Measurements from ENCODE around the gene RFC2. TPM values are rescaled to one million over a fixed set of nuclear protein-coding genes. Genes with fewer than 3 reads are reported as not detected.

Gene RFC2
- total RNA-seq, 1 experiment from 2014 or later, result 75.6 TPM

DNA sequence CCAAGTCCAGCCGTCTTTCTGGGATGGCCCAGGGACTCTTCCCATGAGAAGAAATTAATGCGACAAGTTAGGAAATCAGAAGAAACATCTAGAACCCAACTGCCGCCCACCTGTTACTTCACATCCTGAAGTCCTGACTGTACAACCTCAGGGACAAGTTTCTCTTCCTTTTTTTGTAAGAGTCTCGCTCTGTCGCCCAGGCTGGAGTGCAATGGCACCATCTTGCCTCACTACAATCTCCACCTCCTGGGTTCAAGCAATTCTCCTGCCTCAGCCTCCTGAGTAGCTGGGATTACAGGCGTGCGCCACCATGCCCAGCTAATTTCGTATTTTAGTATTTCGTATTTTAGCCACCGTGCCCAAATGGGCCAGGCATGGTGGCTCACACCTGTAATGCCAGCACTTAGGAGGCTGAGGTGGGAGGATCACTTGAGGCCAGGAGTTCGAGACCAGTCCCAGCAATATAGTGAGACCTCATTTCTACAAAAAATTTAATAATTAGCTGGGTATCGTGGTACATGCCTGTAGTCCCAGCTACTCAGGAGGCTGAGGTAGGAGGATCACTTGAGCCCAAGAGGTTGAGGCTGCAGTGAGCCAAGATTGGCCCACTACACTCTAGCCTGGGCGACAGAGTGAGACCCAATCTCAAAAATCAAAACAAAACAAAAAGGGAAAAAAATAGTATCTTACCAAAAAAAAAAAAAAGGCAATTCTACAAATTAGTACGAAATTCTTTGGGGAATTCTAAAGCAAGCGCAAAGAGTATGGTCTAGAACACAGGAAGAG lies 23.6 kb downstream of the RFC2 start:
- Histone ChIP-seq H3K4me3 (replicated peaks in 1 of 2; ENCODE audit: low read depth in 1 of 2, low read length in 2 of 2) (no peak overlapping the region), H4K20me1 (ENCODE audit: insufficient read depth) (no peaks in the 10 kb centered on the region), H3K9me3 (ENCODE audit: control insufficient read depth in 1 of 2, insufficient read depth in 1 of 2, low read depth in 1 of 2, low read length in 2 of 2) (no peaks in the 10 kb centered on the region), H3K27ac (ENCODE audit: low read depth, low read length) (no peak overlapping the region), H3K4me2 (ENCODE audit: low read length) (no peak overlapping the region), H3K27me3 (ENCODE audit: insufficient read depth, low read length) (no peaks in the 10 kb centered on the region), H3K4me1 (ENCODE audit: control insufficient read depth in 1 of 2, insufficient read depth in 2 of 2, low read length in 2 of 2) (no peaks in the 10 kb centered on the region), H3K79me2 (ENCODE audit: insufficient read depth, low read length) (no peaks in the 10 kb centered on the region), H2AFZ (ENCODE audit: low read depth, low read length, poor library complexity, severe bottlenecking) (no peak overlapping the region), H3K36me3 (ENCODE audit: control insufficient read depth in 1 of 2, insufficient read depth in 2 of 2, low read length in 2 of 2) (peaks cover 26 to 41% of the 10 kb centered on the region in 2 experiments; a peak in 3 of 4 replicates), H3K9me2 (ENCODE audit: insufficient read depth) (no peaks in the 10 kb centered on the region), H3K9ac (ENCODE audit: low read length) (no peak overlapping the region)
- BruUV-seq (replicated peaks), result no TSS peak
- TF ChIP-seq JUND (IDR thresholded peaks at IDR 0.05), result no peak
- TF ChIP-seq CTCF (IDR thresholded peaks at IDR 0.05 in 2 of 3, conservative IDR thresholded peaks at IDR 0.05 in 1 of 3; ENCODE audit: borderline replicate concordance in 1 of 3, insufficient read depth in 1 of 3, low read depth in 2 of 3, low read length in 2 of 3), result no peak
- no peak for TF ChIP-seq ELF1 (IDR thresholded peaks at IDR 0.05; ENCODE audit: borderline replicate concordance, low read depth)
- no peak for TF ChIP-seq CBX3 (IDR thresholded peaks at IDR 0.05; ENCODE audit: low read depth)
- TF ChIP-seq RAD21 (IDR thresholded peaks at IDR 0.05; ENCODE audit: low read depth), result no peak
- no peak for TF ChIP-seq TCF7L2 (IDR thresholded peaks at IDR 0.05; ENCODE audit: borderline replicate concordance, extremely low read depth, insufficient read depth, insufficient read length)
- TF ChIP-seq REST (IDR thresholded peaks at IDR 0.05; ENCODE audit: low read depth), result no peak
- no peak for TF ChIP-seq ATF3 (IDR thresholded peaks at IDR 0.05)
- TF ChIP-seq, protein P1, sequence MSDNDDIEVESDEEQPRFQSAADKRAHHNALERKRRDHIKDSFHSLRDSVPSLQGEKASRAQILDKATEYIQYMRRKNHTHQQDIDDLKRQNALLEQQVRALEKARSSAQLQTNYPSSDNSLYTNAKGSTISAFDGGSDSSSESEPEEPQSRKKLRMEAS (IDR thresholded peaks at IDR 0.05), result no peak
- TF ChIP-seq POLR2A (IDR thresholded peaks at IDR 0.05; ENCODE audit: borderline replicate concordance, extremely low read depth, insufficient read depth, insufficient read length), result no peak
- TF ChIP-seq SIN3A (IDR thresholded peaks at IDR 0.05; ENCODE audit: low read depth), result no peak
- RAD21 ChIA-PET (ENCODE audit: low non-redundant PET in 1 of 2, low total read pairs in 2 of 2, uncharacterized antibody in 2 of 2, unreplicated experiment in 2 of 2), result no interaction called here
- intact Hi-C loops (cut with micrococcal nuclease), result no loop called here
- CTCF ChIA-PET, result interaction anchor here (1.6 kb wide), 1 partner anchor 24 kb away, joined by 4 read pairs; no protein-coding TSS in a partner anchor
- no peak for ATAC-seq
- POLR2A ChIA-PET, result interaction anchor here (1.2 kb wide), 1 partner anchor 12 kb away, joined by 3 read pairs; no protein-coding TSS in a partner anchor
- DNase-seq (ENCODE audit: low read depth, low spot score), result no peak
